Astrocyte of the spinal cord (primary cell): Measurements from ENCODE around the gene ERC1.

ENCODE experiments used
- DNase-seq: peaks from one replicate; pipeline ENCODE4 v3.0.0; 2011; ENCODE audit warnings: low read depth, low spot score
- H3K4me3 ChIP-seq: 2 replicates; pipeline ENCODE4 v1.5.1; 2011; ENCODE audit warnings: low read depth, mild to moderate bottlenecking, low read length, moderate library complexity
- in situ Hi-C: cut with HindIII; loops from 2 replicates; pipeline ENCODE4 v1.10.0; 2017; ENCODE audit warnings: low sequenced_read_pairs
- TF ChIP-seq, protein P1 (sequence below): IDR thresholded peaks from 2 replicates; pipeline ENCODE4 v1.5.1; 2012; ENCODE audit warnings: low read depth, mild to moderate bottlenecking, low read length, inconsistent platforms

Gene ERC1

DNA sequence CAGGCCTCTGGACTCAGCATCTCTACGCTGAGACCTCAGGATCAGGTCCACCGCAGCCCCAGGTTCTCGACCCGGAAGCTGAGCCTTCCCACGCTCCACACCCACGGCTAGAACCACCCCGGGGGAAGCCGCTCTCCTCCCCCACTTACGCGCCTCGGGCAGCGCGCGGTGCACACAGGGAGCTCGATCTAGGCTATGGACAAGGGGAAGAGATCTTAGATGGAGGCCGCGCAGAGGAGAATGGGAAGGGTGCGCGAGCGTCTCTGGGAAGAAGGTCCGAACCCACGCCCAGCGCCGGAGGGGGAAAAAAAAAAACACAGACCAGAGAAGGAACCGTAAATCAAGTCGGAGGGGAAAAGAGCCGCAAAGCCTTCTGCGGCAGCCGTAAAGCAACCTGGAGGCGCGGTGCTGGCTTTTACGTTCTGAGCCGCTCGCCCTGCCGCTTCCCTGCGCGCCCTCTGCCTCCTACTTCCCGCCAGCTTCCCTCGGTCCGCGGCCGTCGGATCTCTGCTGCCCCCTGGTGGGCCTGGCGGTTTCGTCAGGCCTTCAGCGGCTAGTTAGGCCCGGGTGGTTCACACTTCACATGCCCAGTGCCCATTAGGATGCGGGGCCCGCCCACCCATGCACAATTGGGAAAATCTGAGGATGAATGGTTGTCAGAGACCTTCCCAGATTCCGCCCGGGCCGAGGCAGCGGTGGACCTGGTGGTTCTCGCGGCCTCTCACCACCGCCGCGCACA, 41.4 kb upstream of the ERC1 start, which contains the start of gene RAD52:
Gene RAD52 (minus strand): TSS at position 242 of the 739 bp plus-strand sequence. CDS start 16,636 bp downstream, outside the sequence.
- H3K4me3 ChIP-seq = peak within 1 kb of the TSS; percentile 78
- DNase-seq = peak; percentile 99
- TF ChIP-seq, protein P1, sequence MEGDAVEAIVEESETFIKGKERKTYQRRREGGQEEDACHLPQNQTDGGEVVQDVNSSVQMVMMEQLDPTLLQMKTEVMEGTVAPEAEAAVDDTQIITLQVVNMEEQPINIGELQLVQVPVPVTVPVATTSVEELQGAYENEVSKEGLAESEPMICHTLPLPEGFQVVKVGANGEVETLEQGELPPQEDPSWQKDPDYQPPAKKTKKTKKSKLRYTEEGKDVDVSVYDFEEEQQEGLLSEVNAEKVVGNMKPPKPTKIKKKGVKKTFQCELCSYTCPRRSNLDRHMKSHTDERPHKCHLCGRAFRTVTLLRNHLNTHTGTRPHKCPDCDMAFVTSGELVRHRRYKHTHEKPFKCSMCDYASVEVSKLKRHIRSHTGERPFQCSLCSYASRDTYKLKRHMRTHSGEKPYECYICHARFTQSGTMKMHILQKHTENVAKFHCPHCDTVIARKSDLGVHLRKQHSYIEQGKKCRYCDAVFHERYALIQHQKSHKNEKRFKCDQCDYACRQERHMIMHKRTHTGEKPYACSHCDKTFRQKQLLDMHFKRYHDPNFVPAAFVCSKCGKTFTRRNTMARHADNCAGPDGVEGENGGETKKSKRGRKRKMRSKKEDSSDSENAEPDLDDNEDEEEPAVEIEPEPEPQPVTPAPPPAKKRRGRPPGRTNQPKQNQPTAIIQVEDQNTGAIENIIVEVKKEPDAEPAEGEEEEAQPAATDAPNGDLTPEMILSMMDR = peak; percentile 97
- in situ Hi-C loops = no loop called here

DNA sequence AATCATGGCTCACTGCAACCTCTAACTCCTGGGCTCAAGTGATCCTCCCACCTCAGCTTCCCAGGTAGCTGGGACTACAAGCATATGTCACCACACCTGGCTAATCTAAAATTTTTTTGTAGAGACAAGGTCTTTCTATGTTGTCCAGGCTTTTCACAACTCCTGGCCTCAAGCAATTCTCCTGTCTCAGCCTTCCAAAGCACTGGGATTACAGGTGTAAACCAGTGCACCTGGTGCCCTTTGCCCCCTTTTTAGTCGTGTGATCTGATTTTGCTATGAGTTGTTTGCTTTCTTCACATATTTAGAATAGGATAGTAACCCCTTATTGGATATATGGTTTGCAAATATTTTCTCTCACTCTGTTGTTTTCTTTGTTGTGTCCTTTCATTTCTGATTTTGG, 39.8 kb upstream of the ERC1 start:
- in situ Hi-C loops = no loop called here

GRCh38 chr12:953776-954175, 37.2 kb upstream of the ERC1 start:
- in situ Hi-C loops = no loop called here
- TF ChIP-seq, protein P1 = no peak
- H3K4me3 ChIP-seq = no peak overlapping the region
- peak; percentile 27 for DNase-seq

More for the DNA sequence above, 39.8 kb upstream of the ERC1 start:
- no peak overlapping the region for H3K4me3 ChIP-seq
- TF ChIP-seq, protein P1 = no peak
- no peak for DNase-seq

DNA sequence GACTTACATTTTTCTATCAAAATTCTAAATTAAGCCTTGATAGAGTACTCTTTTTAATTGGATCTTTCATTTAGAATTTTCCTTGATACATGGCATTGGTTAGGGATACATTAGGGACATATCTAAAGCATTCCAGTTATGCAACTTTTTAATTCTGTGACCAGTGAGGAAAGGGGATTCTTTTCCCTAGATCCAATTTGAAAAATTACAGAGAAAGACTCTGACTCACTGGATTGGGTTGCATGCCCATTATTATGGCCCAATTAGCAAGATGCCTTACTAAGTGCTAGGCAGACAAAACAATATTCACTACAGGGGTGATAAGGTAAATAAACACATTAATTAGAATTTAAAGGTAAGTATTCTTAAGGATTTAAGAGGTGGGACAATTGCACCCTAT, 36.3 kb upstream of the ERC1 start:
- in situ Hi-C loops = no loop called here
- no peak for DNase-seq
- TF ChIP-seq, protein P1 = no peak
- no peak overlapping the region for H3K4me3 ChIP-seq

DNA sequence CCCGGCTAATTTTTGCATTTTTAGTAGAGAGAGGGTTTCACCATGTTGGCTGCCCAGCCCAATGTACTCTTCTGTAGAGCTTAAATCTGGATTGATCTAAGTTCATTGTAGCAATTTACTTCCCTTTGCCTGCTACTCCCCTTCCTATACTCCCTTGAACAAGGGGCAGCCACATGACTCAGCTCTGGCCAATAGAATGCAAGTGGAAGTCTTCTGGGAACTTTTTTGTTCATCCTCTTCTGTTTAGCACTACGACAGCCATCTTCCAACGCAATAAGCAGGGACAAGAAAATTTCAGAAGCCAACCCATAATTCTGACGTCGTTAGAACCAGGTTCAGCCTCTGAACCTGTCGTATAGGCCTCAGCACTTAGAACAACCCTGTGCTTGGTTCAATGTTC, 35.1 kb upstream of the ERC1 start:
- DNase-seq = no peak
- in situ Hi-C loops = no loop called here
- H3K4me3 ChIP-seq = no peak overlapping the region
- TF ChIP-seq, protein P1 = no peak

- in situ Hi-C loops = no loop called here
- DNase-seq = peak; percentile 22
- TF ChIP-seq, protein P1 = no peak
- no peak overlapping the region for H3K4me3 ChIP-seq
Observed at GRCh38 chr12:958588-959123, 32.4 kb upstream of the ERC1 start.
